GM12891 (cell line): ENCODE measurements around the gene RAX2.

ENCODE experiments used
- POLR2AphosphoS5 ChIP-seq: IDR thresholded peaks from 2 replicates; pipeline ENCODE4 v1.6.1; 2011; ENCODE audit warnings: low read depth, low read length, control low read depth
- POU2F2 ChIP-seq: IDR thresholded peaks from 2 replicates; pipeline ENCODE4 v1.6.1; 2011; ENCODE audit warnings: low read depth, mild to moderate bottlenecking, control low read depth, low read length, moderate library complexity

DNA sequence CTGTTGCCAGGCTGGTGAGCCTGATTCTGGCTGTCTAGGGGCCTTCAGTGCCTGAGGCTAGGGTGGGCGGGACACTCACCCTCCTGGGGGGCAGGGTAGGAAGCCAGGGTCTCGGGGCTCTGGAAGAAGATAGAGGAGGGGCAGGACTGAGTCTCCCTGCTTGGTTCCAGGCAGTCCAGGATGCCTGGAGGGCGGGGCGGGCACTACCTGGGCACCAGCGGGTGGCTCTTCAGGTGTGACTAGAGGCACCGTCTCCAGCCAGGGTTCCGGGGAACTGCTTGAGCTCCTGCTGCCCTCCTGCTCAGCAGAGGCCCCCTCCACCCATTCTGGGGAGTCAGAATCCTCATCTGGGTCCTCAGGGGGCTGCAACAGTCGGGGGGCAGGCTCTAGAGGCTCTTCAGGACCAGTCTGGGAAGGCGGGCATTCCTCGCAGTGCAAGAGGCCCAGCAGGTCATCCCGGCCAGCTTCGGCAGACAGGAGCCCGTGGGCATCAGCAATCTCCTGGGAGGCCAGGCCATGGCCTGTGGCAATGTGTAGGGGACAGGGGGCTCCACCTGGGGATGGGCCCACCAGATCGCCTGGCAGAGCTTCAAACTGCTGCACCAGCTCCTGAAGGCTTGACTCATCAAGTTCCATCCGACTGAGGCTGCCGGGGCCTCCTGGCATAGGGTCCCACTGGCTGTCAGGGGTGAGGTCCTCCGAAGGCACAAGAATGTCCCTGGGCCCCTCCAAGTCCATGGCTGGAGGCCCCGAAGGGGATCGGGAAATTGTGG is 12.4 kb downstream of the RAX2 start:
- TF ChIP-seq POLR2AphosphoS5 (no peak), POU2F2 (no peak)
